GM18858 (cell line): Measurements from ENCODE around the gene TBC1D1.

ENCODE experiments used
- ATAC-seq: cut with Tn5 transposase; IDR thresholded peaks from one replicate; pipeline ENCODE4 v1.9.1; 2021; ENCODE audit not compliant: unreplicated experiment

The TBC1D1 gene

DNA sequence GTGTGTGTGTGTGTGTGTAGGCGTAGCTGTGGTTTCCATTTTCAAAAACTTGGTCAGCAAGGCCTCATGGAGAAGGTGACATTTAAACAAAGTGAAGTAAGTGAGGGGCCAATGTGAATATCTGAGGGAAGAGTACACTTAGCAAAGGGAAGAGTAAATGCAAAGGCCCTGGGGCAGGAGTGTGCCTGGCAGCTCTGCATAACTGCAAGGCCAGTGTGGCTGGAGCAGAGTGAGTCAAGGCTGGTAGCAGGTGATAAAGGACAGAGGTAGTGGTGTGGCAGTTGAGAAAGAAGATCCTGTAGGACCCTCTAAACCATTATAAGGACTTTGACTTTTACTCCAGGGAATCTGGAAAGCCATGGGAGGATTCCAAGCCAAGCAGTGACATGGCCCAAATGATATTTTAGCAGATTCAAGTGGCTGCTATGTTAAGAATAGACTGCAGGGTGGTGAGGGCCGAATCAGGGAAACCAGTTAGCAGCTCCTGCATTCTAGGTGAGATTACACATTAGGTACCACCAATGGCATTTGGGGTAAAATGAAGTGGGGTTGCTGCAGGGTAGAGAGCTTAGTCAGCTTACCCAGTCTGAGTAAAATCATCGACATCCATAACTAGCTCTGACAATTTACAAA, 5.9 kb upstream of the TBC1D1 start:
- ATAC-seq: no peak

DNA sequence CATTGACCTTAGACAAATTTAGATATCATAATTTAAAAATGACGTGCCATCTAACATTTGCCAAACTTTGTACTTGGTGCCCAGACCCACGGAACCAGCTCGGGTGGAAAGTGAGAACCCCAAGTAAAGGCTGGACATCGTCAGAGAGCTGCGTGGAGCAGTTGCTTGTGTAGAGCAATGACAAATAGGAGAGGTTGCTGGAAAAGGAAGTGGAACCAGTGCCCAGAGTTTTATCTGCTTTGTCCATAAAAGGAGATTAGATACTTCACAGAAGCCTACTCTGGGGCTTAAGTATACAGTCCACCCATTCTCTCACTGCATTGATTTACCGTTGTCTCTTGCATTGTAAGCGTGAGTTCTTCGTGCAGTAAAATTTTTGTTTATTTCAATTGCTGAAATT, 5.4 kb upstream of the TBC1D1 start:
- ATAC-seq: no peak

DNA sequence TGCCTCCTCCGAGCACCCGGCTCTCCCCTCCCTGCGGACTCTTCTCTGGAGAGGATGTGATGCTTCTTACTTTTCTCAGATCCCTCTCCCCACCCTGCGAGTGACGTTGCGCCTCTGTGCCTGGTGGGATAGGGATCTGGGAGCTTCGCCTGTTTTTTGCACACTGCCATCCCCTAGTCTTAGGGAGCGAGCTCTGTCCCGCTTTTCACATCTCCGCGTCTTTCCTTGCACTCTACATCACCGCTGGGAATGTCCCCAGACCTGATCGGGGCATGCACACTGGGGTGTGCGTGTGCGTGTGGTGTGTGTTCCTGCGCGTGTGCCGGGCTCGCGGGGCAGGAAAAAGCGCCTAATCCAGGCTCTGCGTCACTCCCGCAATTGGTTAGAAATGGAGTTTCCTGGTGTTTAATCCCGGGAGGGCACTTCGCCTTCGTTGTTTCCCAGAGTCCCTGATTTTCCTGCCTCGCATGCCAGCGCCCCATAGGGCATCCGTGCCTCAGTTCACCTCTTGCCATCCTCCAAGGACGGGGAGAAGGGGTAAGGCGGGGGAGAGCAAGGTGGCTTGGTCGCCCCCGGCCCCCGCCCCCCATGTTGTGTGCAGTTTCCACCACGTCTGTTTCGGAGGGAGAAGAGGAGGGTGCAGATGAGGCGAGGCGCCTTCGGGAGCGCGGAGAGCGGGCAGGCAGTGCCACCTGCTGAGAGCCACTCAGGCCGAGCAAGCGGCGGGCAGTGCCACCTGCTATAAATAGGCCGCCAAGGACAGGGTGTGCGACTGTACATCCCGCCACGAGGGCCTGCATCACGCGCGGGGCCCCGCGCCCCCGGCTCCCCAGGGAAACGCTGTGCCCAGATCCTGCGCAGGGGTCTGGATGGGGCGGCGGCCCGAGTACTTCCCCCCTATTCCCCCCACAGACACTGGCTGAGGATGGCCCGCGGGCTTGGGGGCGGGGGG, 759 bp upstream of the TBC1D1 start:
- no peak for ATAC-seq

DNA sequence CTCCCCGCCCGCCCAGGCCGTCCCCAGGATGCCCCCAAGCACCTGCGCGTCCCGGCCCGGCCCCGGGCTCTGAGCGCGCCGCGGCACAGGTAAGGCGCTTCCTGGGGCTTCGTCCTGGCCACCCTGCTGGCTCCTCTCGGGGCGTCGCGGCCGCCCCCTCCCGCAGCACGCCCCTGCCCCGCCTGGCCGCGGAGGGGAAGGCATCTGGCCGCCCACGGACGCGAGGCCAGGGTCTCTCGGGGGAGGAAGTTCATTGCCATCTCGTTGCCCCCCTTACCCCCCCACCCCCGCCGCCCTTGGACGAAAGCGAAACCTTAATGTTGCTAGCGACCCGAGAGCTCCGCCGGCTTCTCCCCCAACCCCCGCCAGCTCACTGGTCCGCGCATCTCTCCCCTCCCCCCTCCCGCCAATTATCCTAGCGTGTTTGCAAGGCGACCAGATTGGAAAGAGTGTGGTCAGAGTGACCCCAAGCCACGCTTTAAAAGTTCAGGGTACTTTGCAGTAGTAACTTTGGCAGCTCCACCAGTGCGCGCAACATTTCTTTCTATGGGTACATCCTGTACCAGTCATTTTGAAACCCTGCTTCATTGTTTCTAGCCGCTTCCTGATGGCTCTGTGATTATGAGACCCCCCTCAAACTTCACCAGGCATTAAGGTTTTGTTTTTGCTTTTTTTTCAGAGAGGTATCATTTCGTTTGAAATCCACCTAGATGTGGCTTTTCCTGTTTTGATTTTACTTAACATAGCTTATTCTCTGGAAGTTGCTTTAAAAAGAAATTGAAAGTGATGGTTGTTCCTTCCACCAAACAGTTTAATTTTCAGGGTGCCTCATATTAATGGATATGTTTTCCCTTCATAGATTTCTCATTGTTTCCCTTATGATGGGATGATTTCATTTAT, 626 bp downstream of the TBC1D1 start:
- peak; percentile 66 for ATAC-seq

DNA sequence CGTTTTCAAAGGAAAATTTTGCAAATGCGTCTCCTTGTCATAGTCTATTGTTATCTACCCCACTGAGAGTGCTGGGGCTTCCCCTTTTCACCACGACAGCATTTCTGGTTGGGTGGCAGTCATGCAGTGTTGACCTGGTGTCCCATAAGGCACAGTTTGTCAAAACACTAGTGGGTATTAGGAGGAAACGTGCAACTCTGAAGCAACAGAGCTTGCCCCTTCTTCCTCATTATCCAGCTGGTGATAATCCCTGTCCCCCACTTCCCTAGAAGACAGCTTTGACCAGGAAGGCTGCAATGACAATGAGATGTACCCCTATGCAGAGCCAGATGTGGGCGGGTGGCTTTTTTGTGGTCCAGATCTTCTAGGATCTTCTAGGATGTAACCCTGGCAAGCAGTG, 1.8 kb downstream of the TBC1D1 start:
- ATAC-seq: peak; percentile 39

DNA sequence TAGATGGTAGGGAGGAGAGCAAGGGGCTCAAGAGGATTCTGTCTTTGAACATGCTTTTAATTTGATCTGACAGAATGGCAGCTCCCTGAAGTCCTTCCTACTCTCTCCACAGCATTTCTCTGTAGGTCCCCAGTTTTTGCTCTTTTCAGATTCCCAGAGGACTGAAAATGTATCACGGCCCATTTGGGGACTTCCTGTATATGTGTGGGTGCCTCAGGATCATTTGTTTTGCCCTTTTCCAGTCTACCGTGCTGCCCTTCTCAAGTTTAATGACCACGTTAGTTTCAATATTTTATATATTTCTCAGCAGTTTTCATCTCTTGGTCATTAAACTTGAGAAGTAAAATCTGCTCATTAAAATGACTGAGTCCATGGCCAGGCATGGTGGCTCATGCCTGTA, 2.3 kb downstream of the TBC1D1 start:
- no peak for ATAC-seq

DNA sequence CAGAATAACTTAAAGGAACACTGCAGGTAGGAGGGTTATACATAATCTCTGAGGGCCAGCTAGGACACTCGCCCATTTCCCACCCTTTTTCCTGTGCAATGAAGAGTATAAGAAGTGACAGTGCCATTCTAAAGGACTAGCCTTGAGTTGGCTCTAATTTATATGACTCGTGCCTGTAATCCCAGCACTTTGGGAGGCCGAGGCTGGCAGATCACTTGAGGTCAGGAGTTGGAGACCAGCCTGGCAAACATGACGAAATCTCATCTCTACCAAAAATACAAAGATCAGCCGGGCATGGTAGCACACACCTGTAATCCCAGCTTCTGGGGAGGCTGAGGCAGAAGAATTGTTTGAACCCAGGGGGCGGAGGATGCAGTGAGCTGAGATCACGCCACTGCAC, 4.4 kb downstream of the TBC1D1 start:
- ATAC-seq: no peak

DNA sequence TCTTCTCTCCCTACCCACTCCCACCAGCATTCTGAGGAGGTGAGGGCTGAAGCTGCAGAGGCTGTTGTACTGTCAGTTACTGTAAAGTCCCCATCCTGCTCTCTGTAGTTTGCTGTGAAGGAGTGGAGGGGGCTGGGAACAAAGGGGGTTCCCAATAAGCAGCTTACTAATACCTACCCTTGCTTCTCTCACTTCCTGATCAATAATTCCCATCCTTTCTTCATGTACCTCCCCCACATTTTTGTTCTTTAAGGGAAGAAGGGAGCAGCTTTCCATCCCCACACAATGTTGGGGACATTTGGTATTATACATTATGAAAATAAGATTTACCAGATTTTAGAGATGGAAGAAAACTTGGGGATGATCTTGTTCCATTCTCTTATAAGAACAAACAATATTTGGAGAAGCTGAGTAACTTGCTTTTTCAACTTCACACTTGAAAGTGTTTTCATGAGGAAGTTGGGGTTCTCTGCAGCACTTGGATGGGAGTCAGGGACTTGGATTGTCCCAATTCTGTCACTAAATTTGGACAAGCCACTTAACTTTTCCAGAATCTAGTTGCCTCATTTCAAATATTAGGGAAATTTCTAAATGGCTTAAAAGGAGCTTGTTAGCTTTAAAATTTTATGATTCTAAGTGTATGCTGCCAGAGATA, 5.4 kb downstream of the TBC1D1 start:
- ATAC-seq: no peak

DNA sequence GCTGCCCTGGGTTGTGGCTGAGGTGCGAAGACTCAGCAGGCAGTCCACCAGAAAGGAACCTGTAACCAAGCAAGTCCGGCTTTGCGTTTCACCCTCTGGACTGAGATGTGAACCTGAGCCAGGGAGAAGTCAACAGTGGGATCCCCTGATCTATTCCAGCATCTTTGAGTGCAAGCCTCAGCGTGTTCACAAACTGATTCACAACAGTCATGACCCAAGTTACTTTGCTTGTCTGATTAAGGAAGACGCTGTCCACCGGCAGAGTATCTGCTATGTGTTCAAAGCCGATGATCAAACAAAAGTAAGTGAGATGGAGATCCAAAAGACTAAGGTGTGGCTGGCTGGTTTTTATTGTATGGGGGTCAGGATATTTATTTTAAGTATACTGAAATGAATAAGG, 11.3 kb downstream of the TBC1D1 start:
- ATAC-seq: no peak

DNA sequence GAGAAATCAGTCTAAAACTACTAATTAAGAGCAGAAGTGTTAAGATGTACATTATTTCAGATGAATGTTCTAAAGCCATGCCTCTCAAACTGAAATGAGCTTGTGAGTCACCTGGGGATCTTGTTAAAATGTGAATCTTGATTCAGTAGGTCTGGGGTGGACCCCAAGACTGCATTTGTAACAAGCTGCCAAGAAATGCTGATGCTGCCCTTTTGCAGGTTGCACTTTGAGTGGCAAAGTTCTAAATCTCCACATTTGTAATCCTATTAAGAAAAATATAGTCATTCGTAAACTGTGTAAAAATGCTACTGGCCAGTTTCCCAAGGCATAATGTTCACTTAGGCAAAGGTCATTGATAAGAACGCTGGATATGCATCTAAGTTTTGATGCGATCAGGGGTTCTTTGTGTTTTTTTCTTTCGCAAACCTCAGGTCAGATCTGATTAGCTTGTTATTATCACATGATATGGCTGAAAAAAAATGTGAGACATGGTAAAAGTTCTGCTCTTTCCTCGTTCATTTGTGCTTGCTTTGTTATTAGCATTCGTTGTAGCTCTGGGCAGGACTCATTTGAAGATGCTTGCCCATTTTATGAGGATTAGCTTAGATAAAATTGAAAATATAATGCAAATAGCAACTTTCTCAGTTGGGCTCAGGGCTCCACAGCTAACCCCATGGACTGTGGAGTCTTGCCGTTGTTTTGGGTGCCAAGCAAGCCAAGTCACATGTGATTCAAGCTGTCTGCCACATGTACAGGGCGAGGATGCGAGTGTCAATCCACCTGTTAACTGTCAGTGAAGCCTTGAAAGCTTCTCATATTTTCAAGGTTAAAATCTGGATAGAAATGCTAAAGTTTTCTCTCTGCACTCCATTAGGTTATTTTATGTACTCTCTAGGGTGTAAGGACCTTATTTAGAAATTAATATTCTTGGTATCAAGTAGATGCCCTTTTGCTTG, 12.1 kb downstream of the TBC1D1 start:
- ATAC-seq: no peak

DNA sequence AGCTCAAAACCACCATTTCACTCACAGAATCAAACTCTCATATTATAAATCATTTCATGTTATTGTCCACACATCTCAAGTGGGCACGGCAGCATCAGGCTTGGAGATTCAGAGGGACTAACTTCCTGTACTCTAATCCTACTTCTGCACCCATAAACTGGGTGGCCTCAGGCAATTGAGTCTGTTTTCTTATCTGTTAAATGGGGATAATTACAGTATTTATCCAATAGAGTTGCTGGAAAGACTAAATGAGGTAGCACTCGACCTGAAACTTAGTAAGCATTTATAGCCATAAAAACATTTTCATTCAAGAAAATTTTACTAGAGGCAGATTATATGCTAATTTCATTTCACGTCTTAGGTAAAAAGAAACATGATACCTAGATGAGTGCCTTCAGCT, 13.0 kb downstream of the TBC1D1 start:
- ATAC-seq: no peak

DNA sequence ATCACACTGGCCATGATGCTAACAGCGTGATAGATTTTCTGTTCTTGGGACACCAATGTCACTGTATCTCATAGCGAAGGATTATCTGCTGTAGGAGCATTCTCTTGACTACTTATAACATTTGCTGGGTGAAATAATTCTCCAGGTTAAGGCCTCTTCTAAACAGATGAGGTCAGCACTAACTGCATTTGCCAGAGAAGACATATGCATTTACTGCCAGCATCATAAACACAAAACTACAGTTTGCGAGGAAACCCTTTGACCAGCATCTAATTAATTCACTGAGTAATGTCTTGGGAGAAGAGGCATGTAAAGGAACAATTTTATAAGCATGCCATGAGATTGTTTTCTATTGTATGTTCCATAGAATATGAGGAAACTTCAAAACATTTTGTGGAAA, 13.9 kb downstream of the TBC1D1 start:
- no peak for ATAC-seq

DNA sequence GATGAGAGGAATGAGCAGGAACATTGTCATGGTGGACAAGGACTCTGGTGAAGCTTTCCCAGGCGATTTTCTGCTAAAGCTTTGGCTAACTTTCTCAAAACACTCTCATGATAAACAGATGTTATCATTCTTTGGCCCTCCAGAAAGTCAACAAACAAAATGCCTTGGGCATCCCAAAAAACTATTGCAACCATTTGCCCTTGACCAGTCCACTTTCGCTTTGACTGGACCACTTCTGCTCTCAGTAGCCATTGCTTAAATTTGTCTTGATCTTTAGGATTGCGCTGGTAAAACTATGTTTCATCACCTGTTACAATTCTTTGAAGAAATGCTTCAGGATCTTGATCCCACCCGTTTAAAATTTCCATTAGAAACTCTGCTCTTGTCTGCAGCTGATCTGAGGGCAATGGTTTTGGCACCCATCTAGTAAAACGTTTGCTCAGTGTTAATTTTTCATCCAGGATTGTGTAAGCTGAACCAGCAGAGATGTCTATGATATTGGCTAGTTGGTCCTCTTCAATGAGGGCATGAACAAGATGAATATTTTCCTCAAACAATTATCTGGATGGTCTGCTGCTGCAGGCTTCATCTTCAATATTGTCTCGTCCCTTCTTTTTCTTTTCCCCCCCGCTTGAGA, 14.8 kb downstream of the TBC1D1 start:
- ATAC-seq: no peak

DNA sequence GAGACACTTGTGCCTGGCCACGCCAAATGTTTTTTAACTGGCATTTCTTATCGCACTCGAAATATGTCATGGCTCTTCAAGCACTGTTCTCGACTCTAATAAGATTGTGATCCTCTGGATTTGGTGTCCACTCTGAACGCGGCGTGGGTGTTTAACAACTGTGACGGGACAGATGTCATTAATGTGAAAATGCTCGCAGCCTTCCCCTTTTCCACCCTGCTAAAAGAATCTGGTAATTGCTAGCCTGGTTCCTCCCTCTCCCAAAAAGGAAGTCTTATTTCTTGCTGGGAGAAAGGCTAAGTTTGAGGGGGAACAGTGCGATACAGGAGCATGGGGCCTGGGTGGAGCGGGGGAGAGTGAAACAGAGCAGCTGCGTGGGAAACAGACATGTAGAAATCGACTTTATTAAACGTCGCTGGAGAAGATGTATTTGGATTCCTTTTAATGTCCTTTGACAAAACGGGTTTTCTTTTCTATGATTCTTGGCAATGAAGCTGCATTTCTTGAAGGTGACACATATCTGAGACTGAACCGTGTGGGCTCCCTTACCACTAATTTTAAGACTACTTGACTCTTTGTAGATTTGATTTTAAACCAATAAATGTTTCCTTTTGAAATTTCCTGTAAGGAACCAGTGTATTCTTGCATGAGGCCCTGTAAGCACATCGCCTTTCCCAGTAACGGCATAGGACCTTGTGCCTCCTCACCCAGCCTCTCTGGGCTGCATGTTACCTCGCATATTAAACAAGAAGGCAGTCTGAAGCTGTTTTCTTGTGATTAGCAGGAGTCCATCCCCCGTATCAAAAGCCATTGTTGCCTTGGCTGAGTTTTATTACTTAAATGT, 17.8 kb downstream of the TBC1D1 start:
- no peak for ATAC-seq

DNA sequence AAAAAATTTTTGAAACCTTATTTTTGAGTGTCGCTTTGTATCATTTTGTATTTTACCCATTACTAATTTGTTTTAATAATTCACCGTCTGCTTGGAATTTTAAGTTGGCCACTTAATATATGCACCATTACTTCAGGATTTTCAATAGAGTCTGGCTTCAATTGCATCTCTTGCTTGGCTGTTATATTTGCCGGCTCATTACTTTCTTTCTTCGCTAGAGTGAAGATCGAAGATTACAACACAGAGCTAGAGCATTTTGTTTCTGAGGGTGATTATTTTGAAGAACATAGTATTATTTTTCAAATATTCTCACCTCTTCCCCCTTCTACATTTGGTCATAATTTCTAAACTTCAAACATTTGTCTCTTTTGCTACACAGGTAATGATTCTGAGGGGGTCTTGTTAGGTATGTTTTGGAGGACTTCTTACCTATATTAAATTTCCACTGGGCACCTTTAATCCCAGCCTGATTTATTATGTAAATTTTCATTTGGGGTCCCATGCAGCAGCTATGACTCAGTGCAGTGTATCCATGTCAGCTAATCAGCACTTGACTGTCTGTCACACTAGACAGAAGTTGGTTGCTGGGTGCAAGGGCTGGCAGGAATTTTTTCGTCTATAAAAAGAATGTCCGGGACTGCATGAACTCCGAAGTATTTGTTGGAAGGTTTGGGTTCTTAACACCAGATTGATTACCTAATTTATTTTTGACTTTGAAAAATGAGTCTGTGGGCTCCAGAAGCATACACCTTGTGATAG, 18.6 kb downstream of the TBC1D1 start:
- ATAC-seq: no peak

DNA sequence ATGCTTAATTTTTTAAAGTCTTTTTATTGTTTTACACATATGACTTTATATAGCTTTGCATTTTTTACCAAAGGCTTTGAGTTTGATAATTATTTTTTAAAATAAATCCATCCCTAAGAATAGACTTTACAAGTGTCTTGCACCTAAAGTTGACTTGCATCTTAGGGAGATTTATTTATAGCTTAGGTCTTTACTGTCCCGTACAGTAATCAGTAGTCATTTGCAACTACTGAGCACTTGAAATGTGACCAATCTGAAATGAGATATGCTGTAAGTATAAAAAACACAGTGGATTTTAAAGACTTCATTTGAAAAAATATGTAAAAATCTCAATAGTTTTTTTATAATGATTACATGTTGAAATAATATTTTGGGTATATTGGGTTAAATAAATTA, 19.2 kb downstream of the TBC1D1 start:
- no peak for ATAC-seq

DNA sequence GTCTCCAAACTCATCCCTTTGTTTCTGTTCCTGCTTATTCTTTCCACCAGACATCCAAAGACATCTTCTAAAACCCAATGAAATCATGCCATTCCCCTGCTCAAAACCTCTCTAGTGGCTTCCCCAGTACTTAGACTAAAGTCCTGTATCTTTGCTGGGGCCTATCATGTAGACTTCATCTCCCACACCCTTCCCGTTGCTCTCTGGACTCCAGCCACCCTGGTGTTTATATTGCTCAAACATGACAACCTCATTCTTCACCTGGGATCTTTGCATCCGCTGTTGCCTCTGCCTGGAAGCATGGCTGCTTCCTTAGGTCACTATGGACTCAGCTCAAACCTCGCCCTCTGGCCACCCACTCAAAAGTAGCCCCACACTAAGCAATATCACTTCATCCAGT, 23.7 kb downstream of the TBC1D1 start:
- ATAC-seq: no peak

DNA sequence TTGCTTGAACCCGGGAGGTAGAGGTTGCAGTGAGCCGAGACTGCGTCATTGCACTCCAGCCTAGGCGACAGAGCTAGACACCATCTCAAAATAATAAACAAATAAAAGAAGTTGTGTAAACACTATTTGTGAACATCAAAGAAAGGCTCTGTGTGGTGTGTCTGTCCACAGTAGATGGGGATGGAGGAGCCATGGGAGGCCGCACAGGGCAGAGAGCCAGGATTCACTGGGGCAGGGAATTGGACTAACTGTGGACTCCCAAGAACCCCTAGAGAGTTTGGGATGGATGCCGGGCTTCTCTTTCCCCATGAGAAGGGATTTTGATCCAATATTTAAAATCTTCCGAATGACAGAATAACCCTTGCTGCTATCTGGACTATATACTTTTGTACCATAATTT, 26.5 kb downstream of the TBC1D1 start:
- no peak for ATAC-seq
